Astrocyte (in vitro differentiated cells and primary cell): ENCODE results near the gene MAN1A1.

Source experiments
- CTCF ChIP-seq: IDR thresholded peaks from 2 replicates; pipeline ENCODE4 v1.5.1; 2011; ENCODE audit warnings: low read depth, mild to moderate bottlenecking, inconsistent platforms, low read length, moderate library complexity; ENCODE audit not compliant: insufficient read depth
- EZH2 ChIP-seq: IDR thresholded peaks from 2 replicates; pipeline ENCODE4 v1.6.1; 2012; ENCODE audit warnings: mild to moderate bottlenecking, low read length, inconsistent platforms; ENCODE audit not compliant: insufficient read depth

DNA sequence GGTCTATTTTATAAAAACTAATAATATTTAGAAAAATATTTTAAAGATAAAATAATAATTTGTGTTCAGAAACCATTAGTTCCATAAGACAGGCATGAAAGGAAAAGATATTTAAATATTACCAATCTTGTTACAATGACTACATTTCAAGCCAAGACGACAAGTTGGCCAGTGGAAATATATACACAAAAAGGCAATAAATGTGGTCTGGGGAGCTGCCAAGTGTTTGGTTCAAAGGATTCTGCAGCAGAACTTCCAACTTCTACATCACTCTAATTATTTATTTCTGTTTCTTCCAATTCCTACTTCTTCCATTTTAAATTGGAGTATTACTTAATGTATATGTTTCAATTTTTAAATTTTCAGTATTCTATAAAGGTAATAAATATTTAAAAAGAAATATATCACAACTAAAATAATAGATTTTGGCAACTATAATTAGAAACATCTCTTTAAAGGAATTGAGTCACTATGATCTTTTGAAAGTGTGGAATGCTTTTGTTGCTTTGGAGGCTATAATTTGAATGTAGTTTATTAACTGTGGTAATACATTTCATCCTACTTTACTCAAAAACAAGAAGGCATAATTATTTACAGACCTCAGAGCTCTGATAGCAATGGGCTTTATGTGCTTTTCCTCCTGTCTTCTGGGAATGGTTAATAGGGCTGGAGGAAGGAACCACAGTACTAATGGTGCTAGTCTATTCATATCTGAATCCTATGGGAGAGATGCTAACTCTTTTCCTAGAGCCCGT is 141.4 kb downstream of the MAN1A1 start:
- TF ChIP-seq CTCF (no peak), EZH2 (no peak)
